Measurements from ENCODE around the gene NINL.

DNA sequence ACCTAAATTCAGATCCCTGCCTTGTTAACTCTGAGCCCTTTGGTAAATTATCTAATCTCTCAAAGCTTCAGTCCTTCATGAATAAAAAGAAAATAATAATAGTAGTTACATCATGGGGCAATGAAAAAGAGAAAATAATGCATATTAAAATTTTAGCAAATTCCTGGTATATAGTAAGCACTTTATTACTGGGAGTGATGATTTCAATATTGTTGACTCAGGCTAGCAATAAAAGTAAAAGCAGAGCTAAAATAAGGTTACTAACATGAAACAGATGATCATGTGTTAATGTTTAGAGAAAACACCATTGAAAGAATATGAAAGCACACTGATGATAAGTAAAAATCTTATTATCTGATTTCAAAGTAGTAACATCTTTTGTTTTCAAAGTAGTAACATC, 164.2 kb downstream of the NINL start:
- no peak for TF ChIP-seq POLR2A (IDR thresholded peaks at IDR 0.05)
- TF ChIP-seq, protein P1, sequence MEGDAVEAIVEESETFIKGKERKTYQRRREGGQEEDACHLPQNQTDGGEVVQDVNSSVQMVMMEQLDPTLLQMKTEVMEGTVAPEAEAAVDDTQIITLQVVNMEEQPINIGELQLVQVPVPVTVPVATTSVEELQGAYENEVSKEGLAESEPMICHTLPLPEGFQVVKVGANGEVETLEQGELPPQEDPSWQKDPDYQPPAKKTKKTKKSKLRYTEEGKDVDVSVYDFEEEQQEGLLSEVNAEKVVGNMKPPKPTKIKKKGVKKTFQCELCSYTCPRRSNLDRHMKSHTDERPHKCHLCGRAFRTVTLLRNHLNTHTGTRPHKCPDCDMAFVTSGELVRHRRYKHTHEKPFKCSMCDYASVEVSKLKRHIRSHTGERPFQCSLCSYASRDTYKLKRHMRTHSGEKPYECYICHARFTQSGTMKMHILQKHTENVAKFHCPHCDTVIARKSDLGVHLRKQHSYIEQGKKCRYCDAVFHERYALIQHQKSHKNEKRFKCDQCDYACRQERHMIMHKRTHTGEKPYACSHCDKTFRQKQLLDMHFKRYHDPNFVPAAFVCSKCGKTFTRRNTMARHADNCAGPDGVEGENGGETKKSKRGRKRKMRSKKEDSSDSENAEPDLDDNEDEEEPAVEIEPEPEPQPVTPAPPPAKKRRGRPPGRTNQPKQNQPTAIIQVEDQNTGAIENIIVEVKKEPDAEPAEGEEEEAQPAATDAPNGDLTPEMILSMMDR (IDR thresholded peaks at IDR 0.05 in 8 of 11, conservative IDR thresholded peaks at IDR 0.05 in 3 of 11) = no peak

All from spleen (tissue), 7 donors.